IMR-90 (cell line): ENCODE data around the gene FGD5. TPM values are rescaled to one million over a fixed set of nuclear protein-coding genes. Genes with fewer than 3 reads are reported as not detected.

Source experiments
- ATAC-seq: fragments of 200-7000 bp; cut with Tn5 transposase; 2 replicates; pipeline ENCODE4 v1.9.1; 2020; ENCODE audit warnings: low read depth, mild to moderate bottlenecking, moderate library complexity
- BruUV-seq: library from RNA; stranded (reverse); fragments of 400-500 nt; replicated peaks from 2 replicates; lab custom pipeline; 2021; lab: Mats Ljungman, UMichigan
- CTCF ChIA-PET: fragments of 300-600 bp; formaldehyde crosslinking; extraction: SDS; loops from one replicate; lab custom pipeline; 2021; ENCODE audit warnings: antibody characterized with exemption; lab: Yijun Ruan, JAX
- POLR2A ChIA-PET: fragments of 300-600 bp; sonication (Branson Sonifier 250); formaldehyde crosslinking; loops from one replicate; lab custom pipeline; 2022; ENCODE audit warnings: antibody characterized with exemption; ENCODE audit not compliant: unreplicated experiment; lab: Charles Lee
- DNase-seq: peaks from one replicate; pipeline ENCODE4 v3.0.0; 2013
- H2AFZ ChIP-seq: replicated peaks from 2 replicates; pipeline ENCODE3; 2013; ENCODE audit warnings: low read length, mild to moderate bottlenecking; ENCODE audit not compliant: poor library complexity
- H2AK5ac ChIP-seq: 2 replicates; pipeline ENCODE4 v1.6.1; 2013; ENCODE audit warnings: low read depth, low read length, inconsistent platforms
- H2AK9ac ChIP-seq: replicated peaks from 2 replicates; pipeline ENCODE3; 2013; ENCODE audit warnings: mild to moderate bottlenecking, low read depth, low read length, moderate library complexity; ENCODE audit not compliant: poor library complexity
- H2BK120ac ChIP-seq: 2 replicates; pipeline ENCODE4 v1.6.1; 2013; ENCODE audit warnings: low read depth, low read length, inconsistent platforms
- H2BK15ac ChIP-seq: 3 replicates; pipeline ENCODE4 v1.6.1; 2013; ENCODE audit warnings: low read depth, low read length, inconsistent platforms
- H2BK20ac ChIP-seq: 2 replicates; pipeline ENCODE4 v1.6.1; 2013; ENCODE audit warnings: low read depth, mild to moderate bottlenecking, inconsistent platforms, low read length, moderate library complexity
- H2BK5ac ChIP-seq: 2 replicates; pipeline ENCODE4 v1.6.1; 2013; ENCODE audit warnings: mild to moderate bottlenecking, low read depth, low read length, inconsistent platforms; ENCODE audit not compliant: poor library complexity, severe bottlenecking
- H3K14ac ChIP-seq: replicated peaks from 2 replicates; pipeline ENCODE4 v1.6.1; 2013; ENCODE audit warnings: low read depth, low read length, inconsistent platforms
- H3K18ac ChIP-seq: 2 replicates; pipeline ENCODE4 v1.6.1; 2013; ENCODE audit warnings: low read depth, low read length, control low read depth
- H3K23ac ChIP-seq: 2 replicates; pipeline ENCODE4 v1.6.1; 2013; ENCODE audit warnings: low read depth, low read length, inconsistent platforms
- H3K27ac ChIP-seq: 2 replicates; pipeline ENCODE4 v1.5.1; 2013; ENCODE audit warnings: mild to moderate bottlenecking, control low read depth, low read length; ENCODE audit not compliant: insufficient read depth
- H3K27me3 ChIP-seq: 2 replicates; pipeline ENCODE4 v1.6.1; 2013; ENCODE audit warnings: low read length; ENCODE audit not compliant: control insufficient read depth, insufficient read depth
- H3K36me3 ChIP-seq: 2 replicates; pipeline ENCODE4 v1.6.1; 2013; ENCODE audit warnings: low read length, mixed read lengths; ENCODE audit not compliant: control insufficient read depth, insufficient read depth
- H3K4ac ChIP-seq: 2 replicates; pipeline ENCODE4 v1.6.1; 2013; ENCODE audit warnings: low read depth, low read length, inconsistent platforms
- H3K4me1 ChIP-seq: 2 replicates; pipeline ENCODE4 v1.6.1; 2013; ENCODE audit warnings: low read length, mixed read lengths; ENCODE audit not compliant: control insufficient read depth, insufficient read depth
- H3K4me2 ChIP-seq: 2 replicates; pipeline ENCODE4 v1.6.1; 2013; ENCODE audit warnings: low read depth, mild to moderate bottlenecking, control low read depth, low read length, moderate library complexity
- H3K4me3 ChIP-seq: 2 replicates; pipeline ENCODE4 v1.5.1; 2013; ENCODE audit warnings: low read depth, mild to moderate bottlenecking, control low read depth, low read length, moderate library complexity; ENCODE audit not compliant: insufficient read depth
- H3K56ac ChIP-seq: 2 replicates; pipeline ENCODE4 v1.6.1; 2013; ENCODE audit warnings: low read length, inconsistent platforms; ENCODE audit not compliant: insufficient read depth; ENCODE audit errors: extremely low read depth
- H3K79me1 ChIP-seq, 2 experiments: 2 replicates each; pipeline ENCODE4 v1.6.1; 2013; ENCODE audit warnings: low read length in 2 of 2, inconsistent platforms in 1 of 2, low read depth in 1 of 2
- H3K9ac ChIP-seq: 2 replicates; pipeline ENCODE4 v1.6.1; 2013; ENCODE audit warnings: low read depth, low read length, control low read depth
- H3K9me1 ChIP-seq: 2 replicates; pipeline ENCODE4 v1.6.1; 2013; ENCODE audit warnings: low read length, inconsistent platforms; ENCODE audit not compliant: insufficient read depth
- H3K9me3 ChIP-seq: 2 replicates; pipeline ENCODE4 v1.6.1; 2013; ENCODE audit warnings: low read length; ENCODE audit not compliant: control insufficient read depth, insufficient read depth
- H4K20me1 ChIP-seq: 2 replicates; pipeline ENCODE4 v1.6.1; 2013; ENCODE audit warnings: low read length, inconsistent platforms; ENCODE audit not compliant: insufficient read depth
- H4K5ac ChIP-seq: 2 replicates; pipeline ENCODE4 v1.6.1; 2013; ENCODE audit warnings: mild to moderate bottlenecking, low read depth, low read length, control low read depth
- H4K8ac ChIP-seq, 2 experiments: 2 replicates each; pipeline ENCODE4 v1.6.1; 2013; ENCODE audit warnings: low read depth in 2 of 2, low read length in 2 of 2, control low read depth in 1 of 2, inconsistent platforms in 1 of 2
- H4K91ac ChIP-seq: 2 replicates; pipeline ENCODE4 v1.6.1; 2013; ENCODE audit warnings: low read depth, low read length, inconsistent platforms; ENCODE audit not compliant: insufficient read depth
- BHLHE40 ChIP-seq: fragments of 150-350 bp; IDR thresholded peaks from 2 replicates; pipeline ENCODE4 v1.6.1; 2016; ENCODE audit warnings: mild to moderate bottlenecking, low read depth, low read length
- CTCF ChIP-seq: conservative IDR thresholded peaks from 2 replicates; pipeline ENCODE4 v1.5.1; 2012; ENCODE audit warnings: mild to moderate bottlenecking, low read depth, low read length, improper control_type of control experiment
- FOS ChIP-seq: fragments of 150-350 bp; IDR thresholded peaks from 2 replicates; pipeline ENCODE4 v1.6.1; 2016; ENCODE audit warnings: low read depth, low read length
- MAFK ChIP-seq: IDR thresholded peaks from 2 replicates; pipeline ENCODE4 v1.6.1; 2012; ENCODE audit warnings: low read depth, low read length, improper control_type of control experiment
- MAZ ChIP-seq: IDR thresholded peaks from 2 replicates; pipeline ENCODE4 v1.6.1; 2012; ENCODE audit warnings: low read depth, mild to moderate bottlenecking, low read length, improper control_type of control experiment, moderate library complexity, borderline replicate concordance
- MXI1 ChIP-seq: IDR thresholded peaks from 2 replicates; pipeline ENCODE4 v1.6.1; 2012; ENCODE audit warnings: low read depth, mild to moderate bottlenecking, low read length, moderate library complexity, borderline replicate concordance
- NFE2L2 ChIP-seq: fragments of 150-350 bp; IDR thresholded peaks from 2 replicates; pipeline ENCODE4 v1.6.1; 2016; ENCODE audit warnings: low read depth, mild to moderate bottlenecking, low read length
- RAD21 ChIP-seq: IDR thresholded peaks from 2 replicates; pipeline ENCODE4 v1.6.1; 2012; ENCODE audit warnings: low read length, improper control_type of control experiment
- RCOR1 ChIP-seq: IDR thresholded peaks from 2 replicates; pipeline ENCODE4 v1.6.1; 2012; ENCODE audit warnings: mild to moderate bottlenecking, low read length, improper control_type of control experiment; ENCODE audit not compliant: insufficient replicate concordance
- SMC3 ChIP-seq: fragments of 150-350 bp; IDR thresholded peaks from 2 replicates; pipeline ENCODE4 v1.6.1; 2016; ENCODE audit warnings: low read depth, mild to moderate bottlenecking, antibody characterized with exemption, low read length, moderate library complexity
- USF2 ChIP-seq: fragments of 150-350 bp; IDR thresholded peaks from 2 replicates; pipeline ENCODE4 v1.6.1; 2017; ENCODE audit warnings: mild to moderate bottlenecking, antibody characterized with exemption, low read length, low read depth
- WGBS, 2 experiments: methylation state at CpG; one replicate each; pipeline versions ENCODE4 v1.1.5 to v1.1.7; 2013; ENCODE audit warnings: missing lambda C conversion rate in 2 of 2; ENCODE audit not compliant: insufficient read length in 1 of 2; ENCODE audit errors: extremely low coverage in 2 of 2; 5-methylcytosine and 5-hydroxymethylcytosine counted together
- dilution Hi-C: fragments of 300-500 bp; cut with HindIII; formaldehyde crosslinking; loops from one replicate; pipeline ENCODE4 v1.14.3; 2018; ENCODE audit warnings: low sequenced_read_pairs; ENCODE audit not compliant: unreplicated experiment
- in situ Hi-C: fragments of 300-500 bp; cut with MboI; formaldehyde crosslinking; loops from 3 replicates; pipeline ENCODE4 v1.14.3; 2019; ENCODE audit warnings: low sequenced_read_pairs, inconsistent platforms, mixed read lengths
- intact Hi-C: fragments of 100-400 bp; cut with micrococcal nuclease; formaldehyde crosslinking; loops from 2 replicates; pipeline ENCODE4 v1.10.0; 2022
- polyA plus RNA-seq, 3 experiments: library from polyadenylated mRNA; depleted of rRNA; stranded (reverse); fragments of >200 nt; gene quantifications; 2 replicates each; pipeline ENCODE4 v1.2.3, GENCODE V29; 2012; ENCODE audit warnings: low replicate concordance in 1 of 3
- total RNA-seq: library from RNA; depleted of rRNA; stranded (reverse); fragments of >200 nt; gene quantifications from 2 replicates; pipeline ENCODE4 v1.2.3, GENCODE V29; 2012

FGD5 gene
- total and polyA plus RNA-seq, 2 of the 4 experiments (the other 2 are of a cell fraction) = not detected

- H4K91ac ChIP-seq = no peak overlapping the region
- no peak overlapping the region for H3K4ac ChIP-seq
- H2BK15ac ChIP-seq = no peak overlapping the region
- no peak overlapping the region for H2BK5ac ChIP-seq
- no TSS peak for BruUV-seq
- H4K20me1 ChIP-seq = no peaks in the 10 kb centered on the region
- no peaks in the 10 kb centered on the region for H3K9me3 ChIP-seq
- dilution Hi-C loops = no loop called here
- H2AFZ ChIP-seq = no peak overlapping the region
- no peak overlapping the region for H3K18ac ChIP-seq
- H3K4me2 ChIP-seq = no peak overlapping the region
- H2AK9ac ChIP-seq = no peak overlapping the region
- ATAC-seq (no peak), DNase-seq (no peak)
- H3K14ac ChIP-seq = no peak overlapping the region
- H2AK5ac ChIP-seq = no peak overlapping the region
- H2BK20ac ChIP-seq = no peak overlapping the region
- H3K79me1 ChIP-seq = no peaks in the 10 kb centered on the region
- in situ Hi-C loops = no loop called here
- ChIA-PET POLR2A (no interaction called here), CTCF (no interaction called here)
- no peak overlapping the region for H3K4me3 ChIP-seq
- H3K27me3 ChIP-seq = peaks cover 26% of the 10 kb centered on the region
- TF ChIP-seq MXI1 (no peak), MAFK (no peak), SMC3 (no peak), RCOR1 (no peak), RAD21 (no peak), NFE2L2 (no peak), BHLHE40 (no peak), CTCF (no peak), USF2 (no peak), FOS (no peak), MAZ (no peak)
- intact Hi-C loops = no loop called here
- H4K8ac ChIP-seq = no peak overlapping the region
- no peak overlapping the region for H3K27ac ChIP-seq
- no peak overlapping the region for H3K9ac ChIP-seq
- H3K9me1 ChIP-seq = no peaks in the 10 kb centered on the region
- no peak overlapping the region for H3K23ac ChIP-seq
- 95% methylated on average over 6 of the region's 14 CpGs; no CpG with 5 or more reads in 1 of the 2 experiments for WGBS, 2 experiments
- no peak overlapping the region for H3K56ac ChIP-seq
- H4K5ac ChIP-seq = no peak overlapping the region
- H2BK120ac ChIP-seq = no peak overlapping the region
- H3K36me3 ChIP-seq = no peaks in the 10 kb centered on the region
- H3K4me1 ChIP-seq = no peaks in the 10 kb centered on the region
Observed at GRCh38 chr3:14913926-14914778, 95.4 kb downstream of the FGD5 start.
